ENCODE data around the gene SEPSECS. TPM values are rescaled to one million over a fixed set of nuclear protein-coding genes. Genes with fewer than 3 reads are reported as not detected.

SEPSECS gene
- polyA plus RNA-seq, result 1.4 and 4.0 TPM in 2 replicates

DNA sequence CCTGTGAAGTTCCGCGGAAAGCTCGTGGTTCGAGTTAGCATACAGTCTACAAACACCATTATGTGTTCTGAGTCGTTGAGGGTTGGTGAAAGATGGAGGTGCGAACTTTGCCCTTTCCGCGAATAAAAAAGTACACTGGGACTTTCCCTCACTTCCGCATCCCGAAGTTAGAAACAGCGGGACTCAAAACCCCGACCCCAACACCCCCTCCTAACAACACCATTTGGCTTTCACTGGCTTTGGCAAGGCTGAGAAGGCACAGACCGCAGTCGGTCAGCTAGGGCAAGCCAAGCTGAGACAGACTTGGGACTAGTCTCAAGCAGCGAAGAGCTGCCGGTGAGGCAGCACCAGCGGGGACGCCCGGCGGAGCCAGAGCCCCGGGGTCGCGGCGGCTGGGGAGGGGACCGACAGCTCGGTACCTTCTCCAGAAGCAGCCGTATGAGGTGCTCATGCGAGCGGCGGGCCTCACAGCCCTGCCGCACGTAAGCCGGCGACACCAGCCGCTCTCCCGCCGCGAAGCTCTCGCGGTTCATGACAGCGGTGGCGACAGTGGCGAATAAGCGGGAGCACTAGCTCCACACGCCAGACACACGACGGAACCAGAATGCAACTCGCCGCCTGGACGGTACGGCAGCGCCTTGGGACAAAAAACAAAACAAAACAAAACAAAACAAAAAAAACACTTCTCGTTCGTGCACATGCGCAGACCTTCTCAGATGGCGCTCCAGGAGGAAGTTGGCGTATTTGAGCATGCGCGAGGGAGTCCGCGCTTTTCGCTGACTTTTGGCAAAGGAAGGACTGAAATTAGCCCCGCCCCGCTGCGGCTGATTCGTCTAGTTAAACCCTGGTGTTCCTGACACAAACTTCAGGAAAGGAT is at the start of gene SEPSECS:
SEPSECS (minus strand) TSS at position 613 of the 877 bp plus-strand sequence; CDS start at position 533, 80 bp downstream.

Other genes starting within 250 kb of the SEPSECS start
- 2.2 TPM in 2 replicates for gene CCDC149, start 247.4 kb downstream of the SEPSECS start, polyA plus RNA-seq
- 0.54 and 0.90 TPM in 2 replicates for gene LGI2, start 129.5 kb downstream of the SEPSECS start, polyA plus RNA-seq
- gene PI4K2B, start 73.6 kb upstream of the SEPSECS start, polyA plus RNA-seq, result 3.5 and 3.8 TPM in 2 replicates
- 2.6 and 4.3 TPM in 2 replicates for gene ZCCHC4, start 152.3 kb upstream of the SEPSECS start, polyA plus RNA-seq
- 19.0 and 30.0 TPM in 2 replicates for gene ANAPC4, start 216.8 kb upstream of the SEPSECS start, polyA plus RNA-seq